Activated naive CD4-positive, alpha-beta T cell treated with anti-CD3 and anti-CD28 coated beads, Interleukin-2, amount 50 U/mL, for 72 hours (primary cell): ENCODE data around the gene CELF5. TPM values are rescaled to one million over a fixed set of nuclear protein-coding genes. Genes with fewer than 3 reads are reported as not detected.

Source experiments
- ATAC-seq, 2 donors: fragments of 150-1000 bp; cut with Tn5 transposase; 2 replicates each; pipeline ENCODE4 v1.10.0; 2021; ENCODE audit warnings: mild to moderate bottlenecking in 2 of 2, moderate library complexity in 2 of 2
- DNase-seq, 2 donors: peaks; one replicate each; pipeline ENCODE4 v3.0.0; 2021 to 2022; ENCODE audit warnings: low spot score in 2 of 2
- H3K27ac Mint-ChIP-seq, 2 donors: one replicate each; pipeline ENCODE4 v1.8.0; 2022; ENCODE audit warnings: mild to moderate bottlenecking in 2 of 2, mixed read lengths in 2 of 2
- H3K36me3 Mint-ChIP-seq, 2 donors: one replicate each; pipeline ENCODE4 v1.8.0; 2022; ENCODE audit warnings: mixed read lengths in 2 of 2
- H3K9me3 Mint-ChIP-seq, 2 donors: one replicate each; pipeline ENCODE4 v1.8.0; 2022; ENCODE audit warnings: mixed read lengths in 2 of 2
- total RNA-seq, 2 donors: library from RNA; stranded (reverse); gene quantifications; one replicate each; pipeline ENCODE4 v1.2.3, GENCODE V29; 2022

The CELF5 gene
- total RNA-seq, 2 donors from 2014 or later: 0.66 TPM; not detected in 1

GRCh38 chr19:3249408-3249807, 24.9 kb downstream of the CELF5 start:
- no peaks in the 10 kb centered on the region for H3K36me3 Mint-ChIP-seq
- DNase-seq (no peak), ATAC-seq (peak; percentile 28 to 56)
- peaks cover 5 to 11% of the 10 kb centered on the region in 2 donors for H3K9me3 Mint-ChIP-seq
- no peak overlapping the region for H3K27ac Mint-ChIP-seq

GRCh38 chr19:3250675-3251074, 26.2 kb downstream of the CELF5 start:
- Mint-ChIP-seq H3K36me3 (no peaks in the 10 kb centered on the region), H3K27ac (no peak overlapping the region), H3K9me3 (peaks cover 10 to 16% of the 10 kb centered on the region in 2 donors)
- DNase-seq: peak in 1 of 2 donors; percentile 46
- ATAC-seq: peak; percentile 55 to 57

GRCh38 chr19:3251229-3251628, 26.8 kb downstream of the CELF5 start:
- no peak for ATAC-seq
- DNase-seq: no peak
- H3K27ac Mint-ChIP-seq: no peak overlapping the region
- H3K36me3 Mint-ChIP-seq: no peaks in the 10 kb centered on the region
- peaks cover 10 to 16% of the 10 kb centered on the region in 2 donors for H3K9me3 Mint-ChIP-seq

DNA sequence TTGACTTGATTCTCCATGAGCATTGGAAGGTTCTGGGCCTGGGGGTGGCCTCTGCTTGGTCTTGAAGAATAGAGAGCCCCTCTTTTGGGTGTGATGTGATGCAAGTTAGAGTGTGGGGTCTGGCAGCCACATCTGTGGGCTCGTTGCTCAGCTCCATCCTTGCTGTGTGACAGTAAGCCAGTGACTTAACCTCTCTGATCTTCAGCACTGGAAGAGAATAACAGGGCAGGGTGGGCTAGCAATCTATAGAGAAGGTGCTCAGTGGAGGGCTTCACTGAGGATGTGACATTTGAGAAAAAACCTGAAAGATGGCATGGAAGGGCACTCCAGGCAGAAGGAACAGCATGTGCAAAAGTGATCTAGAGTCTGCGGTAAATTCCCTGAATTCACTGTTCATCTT, 28.2 kb downstream of the CELF5 start:
- Mint-ChIP-seq H3K36me3 (no peaks in the 10 kb centered on the region), H3K27ac (no peak overlapping the region), H3K9me3 (peaks cover 10 to 16% of the 10 kb centered on the region in 2 donors)
- ATAC-seq (no peak), DNase-seq (no peak)

- no peak for ATAC-seq
- Mint-ChIP-seq H3K36me3 (no peaks in the 10 kb centered on the region), H3K27ac (no peak overlapping the region), H3K9me3 (peaks cover 10 to 16% of the 10 kb centered on the region in 2 donors)
- DNase-seq: no peak
Observed at GRCh38 chr19:3253270-3253669, 28.8 kb downstream of the CELF5 start.

DNA sequence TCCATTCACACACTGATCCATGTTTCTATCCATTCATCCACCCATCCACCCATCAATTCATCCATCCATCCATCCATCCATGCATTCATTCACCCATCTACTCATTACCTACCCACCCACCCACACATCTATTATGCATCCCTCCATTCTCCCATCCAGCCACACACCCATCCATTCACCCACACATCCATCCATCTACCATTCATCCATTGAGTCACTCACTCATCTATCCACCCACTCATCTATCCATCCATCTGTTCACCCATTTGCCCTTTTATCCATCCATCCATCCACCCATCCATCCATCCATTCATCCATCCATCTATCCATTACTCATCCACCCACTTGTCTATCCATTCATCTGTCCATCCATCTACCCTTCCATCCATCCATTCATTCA, 30.1 kb downstream of the CELF5 start:
- Mint-ChIP-seq H3K9me3 (peaks cover 10 to 16% of the 10 kb centered on the region in 2 donors), H3K27ac (no peak overlapping the region), H3K36me3 (no peaks in the 10 kb centered on the region)
- ATAC-seq: no peak
- DNase-seq: no peak

DNA sequence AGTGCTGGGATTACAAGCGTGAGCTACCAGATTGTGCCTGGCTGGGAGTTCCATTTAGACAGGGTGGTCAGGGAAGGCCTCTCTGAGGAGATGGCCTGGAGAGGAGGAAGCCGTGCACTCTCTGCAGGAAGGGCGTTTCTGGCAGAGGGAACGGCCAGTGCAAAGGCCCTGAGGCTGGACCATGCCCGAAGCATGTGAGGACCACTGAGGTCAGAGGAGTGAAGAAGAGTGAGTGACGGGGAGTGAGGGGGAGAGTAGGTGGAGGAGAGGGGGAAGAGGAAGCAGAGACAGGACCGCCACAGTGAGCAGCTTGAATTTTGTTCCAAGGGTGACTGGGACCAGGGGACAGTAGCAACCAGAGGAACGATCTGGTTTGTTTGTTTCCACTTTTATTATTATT, 32.6 kb downstream of the CELF5 start:
- ATAC-seq (no peak), DNase-seq (no peak)
- no peaks in the 10 kb centered on the region for H3K36me3 Mint-ChIP-seq
- H3K9me3 Mint-ChIP-seq: peaks cover 10 to 16% of the 10 kb centered on the region in 2 donors
- no peak overlapping the region for H3K27ac Mint-ChIP-seq

DNA sequence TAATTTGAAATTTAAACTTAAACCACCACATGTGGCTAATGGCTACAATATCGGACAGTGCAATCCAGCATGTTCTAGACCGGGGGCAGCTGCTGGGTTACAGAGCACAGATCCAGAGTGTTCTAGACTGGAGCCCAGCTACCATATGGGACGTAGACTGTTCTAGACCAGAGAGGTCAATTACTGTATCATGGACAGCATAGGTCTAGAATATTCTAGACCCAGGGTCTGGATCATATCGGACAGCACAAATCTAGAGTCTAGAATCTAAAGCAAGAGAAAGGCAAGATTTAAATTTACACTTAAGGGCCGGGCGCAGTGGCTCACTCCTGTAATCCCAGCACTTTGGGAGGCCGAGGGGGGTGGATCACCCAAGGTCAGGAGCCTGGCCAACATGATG, 37.9 kb downstream of the CELF5 start:
- DNase-seq (no peak), ATAC-seq (no peak)
- H3K9me3 Mint-ChIP-seq: no peaks in the 10 kb centered on the region
- H3K27ac Mint-ChIP-seq: no peak overlapping the region
- H3K36me3 Mint-ChIP-seq: no peaks in the 10 kb centered on the region

GRCh38 chr19:3263866-3264265, 39.4 kb downstream of the CELF5 start:
- DNase-seq (no peak), ATAC-seq (no peak)
- no peaks in the 10 kb centered on the region for H3K36me3 Mint-ChIP-seq
- no peak overlapping the region for H3K27ac Mint-ChIP-seq
- H3K9me3 Mint-ChIP-seq: no peaks in the 10 kb centered on the region

DNA sequence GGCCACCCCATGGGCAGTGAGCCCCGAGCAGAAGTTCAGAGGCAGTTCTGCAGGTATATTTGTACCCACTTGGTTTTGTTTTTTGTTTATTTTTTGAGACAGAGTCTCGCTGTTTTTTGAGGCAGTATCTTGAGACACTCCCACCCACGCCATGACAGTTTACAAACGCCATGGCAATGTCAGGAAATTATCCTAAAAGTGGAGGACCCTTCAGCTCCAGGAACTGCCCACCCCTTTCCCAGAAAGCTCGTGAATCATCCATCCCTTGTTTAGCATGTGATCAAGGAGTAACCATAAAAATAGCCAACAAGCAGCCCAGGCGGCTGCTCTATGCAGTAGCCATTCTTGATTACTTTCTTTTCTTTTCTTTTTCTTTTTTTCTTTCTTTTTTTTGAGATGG, 41.0 kb downstream of the CELF5 start:
- DNase-seq (no peak), ATAC-seq (no peak)
- Mint-ChIP-seq H3K36me3 (no peaks in the 10 kb centered on the region), H3K9me3 (no peaks in the 10 kb centered on the region), H3K27ac (no peak overlapping the region)

DNA sequence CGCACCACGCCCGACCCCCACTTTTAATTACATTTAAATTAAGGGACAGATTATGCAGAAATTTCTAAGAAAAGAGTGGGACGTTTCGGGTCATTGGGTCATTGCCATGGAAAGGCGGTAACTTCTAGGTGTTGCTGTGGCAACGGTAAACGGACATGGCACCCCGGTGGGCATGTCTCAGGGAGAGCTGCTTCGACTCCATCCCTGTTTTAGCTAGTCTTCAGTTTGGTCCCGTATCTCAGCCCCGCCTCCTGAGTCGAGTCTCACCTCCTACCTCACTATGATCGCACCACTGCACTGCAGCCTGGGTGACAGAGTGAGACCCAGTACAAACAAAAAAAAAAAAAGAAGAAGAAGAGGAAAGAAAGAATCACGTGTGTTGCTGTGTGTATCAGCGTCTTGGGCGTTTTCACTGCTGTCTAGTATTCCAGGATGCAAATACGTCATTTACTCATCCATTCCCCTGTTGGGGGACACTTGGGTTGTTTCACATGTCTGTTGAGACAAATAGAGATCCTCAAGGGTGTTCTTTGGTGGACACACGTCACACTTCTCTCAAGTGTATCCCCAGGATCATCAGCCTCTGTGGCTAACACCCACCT, 41.7 kb downstream of the CELF5 start:
- no peak for ATAC-seq
- no peak for DNase-seq
- Mint-ChIP-seq H3K27ac (no peak overlapping the region), H3K36me3 (no peaks in the 10 kb centered on the region), H3K9me3 (no peaks in the 10 kb centered on the region)

DNA sequence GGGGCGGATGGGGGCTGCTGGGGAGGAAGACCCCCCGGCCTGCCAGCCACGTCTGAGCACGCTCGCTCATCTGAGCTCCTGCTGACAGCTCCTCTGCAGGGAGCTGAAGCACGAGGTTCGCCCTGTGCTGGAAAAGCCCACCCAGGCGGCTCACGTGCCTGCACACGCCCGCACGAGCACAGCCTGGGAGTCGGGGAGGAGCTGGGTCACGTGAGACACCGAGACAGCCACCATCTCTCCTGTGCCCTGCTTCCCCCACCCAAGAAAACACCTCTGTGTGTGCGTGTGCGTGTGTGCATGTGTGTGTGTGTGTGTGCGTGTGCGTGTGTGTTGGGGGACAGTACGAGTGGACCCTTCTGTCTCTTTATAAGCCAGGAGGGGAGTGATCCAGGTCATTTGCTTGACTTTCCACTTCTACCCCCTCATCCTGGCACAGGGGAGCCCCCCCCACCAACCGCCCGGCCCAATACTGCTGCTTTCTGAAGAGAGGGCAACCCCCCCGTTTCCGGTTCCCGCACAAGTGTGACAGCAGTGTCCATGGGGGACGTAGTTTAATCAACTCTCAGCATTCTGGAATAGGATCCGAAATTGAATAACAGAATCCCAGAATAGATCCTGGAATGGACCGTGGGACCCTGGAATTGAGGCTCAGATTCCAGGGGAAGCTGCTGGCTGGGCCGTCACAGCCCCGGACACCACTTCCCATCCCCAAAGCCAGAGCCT, 42.5 kb downstream of the CELF5 start:
- Mint-ChIP-seq H3K9me3 (no peaks in the 10 kb centered on the region), H3K27ac (no peak overlapping the region)
- no peak for ATAC-seq

GRCh38 chr19:3268326-3268725, 43.9 kb downstream of the CELF5 start:
- no peak for DNase-seq
- Mint-ChIP-seq H3K27ac (no peak overlapping the region), H3K9me3 (no peaks in the 10 kb centered on the region), H3K36me3 (peaks cover 0 to 3% of the 10 kb centered on the region in 2 donors)
- ATAC-seq: no peak

More for the DNA sequence above, 42.5 kb downstream of the CELF5 start:
- no peak for DNase-seq
- no peaks in the 10 kb centered on the region for H3K36me3 Mint-ChIP-seq

DNA sequence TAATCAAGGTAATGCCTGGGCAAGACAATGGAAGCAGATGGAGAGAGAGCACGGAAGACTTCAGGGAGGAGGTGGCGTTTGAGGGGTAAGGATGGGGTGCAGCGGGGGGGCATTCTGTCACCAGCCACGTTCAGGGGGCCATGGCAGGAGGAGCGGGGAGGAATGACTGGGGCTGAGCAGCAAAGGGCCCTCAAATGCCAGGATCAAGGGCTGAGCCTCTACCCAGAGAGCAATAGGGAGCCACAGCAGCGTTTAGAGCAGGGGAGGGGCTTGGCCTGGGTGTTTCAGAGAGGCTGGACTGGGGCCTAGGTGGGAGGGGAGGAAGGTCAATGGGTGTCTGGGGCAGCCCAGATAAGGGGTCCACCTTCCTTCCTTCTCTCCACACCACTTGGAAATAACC, 44.3 kb downstream of the CELF5 start:
- Mint-ChIP-seq H3K36me3 (peaks cover 0 to 7% of the 10 kb centered on the region in 2 donors), H3K9me3 (no peaks in the 10 kb centered on the region), H3K27ac (no peak overlapping the region)
- ATAC-seq: no peak
- no peak for DNase-seq

- Mint-ChIP-seq H3K9me3 (no peaks in the 10 kb centered on the region), H3K36me3 (peaks cover 0 to 7% of the 10 kb centered on the region in 2 donors), H3K27ac (no peak overlapping the region)
- ATAC-seq (no peak), DNase-seq (no peak)
Observed at GRCh38 chr19:3269916-3270671, 45.6 kb downstream of the CELF5 start.

DNA sequence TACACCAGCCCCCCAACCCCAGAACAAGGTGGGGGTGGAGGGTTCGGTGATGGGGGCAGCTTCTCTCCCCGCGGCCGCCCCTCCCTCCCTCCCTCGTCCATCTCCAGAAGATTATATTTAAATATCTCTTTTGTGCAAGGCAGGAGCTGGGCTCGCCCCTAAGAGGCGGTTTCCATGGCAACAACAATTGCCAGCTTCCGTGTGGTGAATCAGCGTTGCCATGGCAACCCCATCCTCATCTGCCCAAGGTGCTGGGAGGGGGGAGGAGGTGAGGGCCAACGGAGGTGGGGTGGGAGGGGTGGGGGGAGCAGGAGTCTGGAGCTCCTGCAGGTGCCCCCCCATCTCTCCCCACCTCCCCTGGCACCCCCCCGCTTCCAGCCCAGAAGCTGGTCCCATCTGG, 46.4 kb downstream of the CELF5 start:
- ATAC-seq (no peak), DNase-seq (peak in 1 of 2 donors; percentile 49)
- H3K27ac Mint-ChIP-seq: no peak overlapping the region
- H3K9me3 Mint-ChIP-seq: no peaks in the 10 kb centered on the region
- peaks cover 0 to 7% of the 10 kb centered on the region in 2 donors for H3K36me3 Mint-ChIP-seq

DNA sequence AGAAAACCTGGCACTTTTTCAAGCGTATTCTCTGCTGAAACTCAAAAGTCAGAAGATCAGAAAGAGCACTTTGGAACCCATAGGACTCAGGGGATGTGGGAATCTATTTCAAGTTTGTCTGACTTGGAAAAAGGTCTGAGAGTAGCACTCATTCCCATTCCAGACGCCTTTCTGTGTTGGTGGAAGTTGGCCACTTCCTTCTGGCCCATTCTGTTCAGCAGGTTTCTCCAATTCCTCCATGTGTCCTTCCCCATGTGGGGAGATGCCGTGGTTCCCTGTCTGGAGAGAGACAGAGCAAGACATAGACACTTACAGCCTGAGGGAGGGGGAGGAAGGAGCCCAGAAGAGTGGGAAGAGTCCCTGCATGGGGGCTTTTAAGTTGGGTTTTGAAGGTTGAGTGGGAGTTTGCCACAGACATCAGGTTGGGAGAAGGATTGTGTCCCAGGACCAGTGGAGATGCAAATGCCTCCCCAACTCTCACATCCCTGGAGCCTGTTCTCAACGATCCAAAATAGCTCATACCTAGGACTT, 48.0 kb downstream of the CELF5 start:
- Mint-ChIP-seq H3K36me3 (peaks cover 0 to 7% of the 10 kb centered on the region in 2 donors), H3K9me3 (no peaks in the 10 kb centered on the region), H3K27ac (no peak overlapping the region)
- no peak for DNase-seq
- no peak for ATAC-seq
